GM23248 (cell line): ENCODE results near the gene MYLK. TPM values are rescaled to one million over a fixed set of nuclear protein-coding genes. Genes with fewer than 3 reads are reported as not detected.

Experiments
- DNase-seq: peaks from one replicate; pipeline ENCODE4 v3.0.0-alpha.2; 2015
- H2AFZ ChIP-seq: fragments of 200-600 bp; sonication (generic); 2 replicates; pipeline ENCODE4 v1.6.1; 2016; ENCODE audit warnings: antibody characterized with exemption
- H3F3A ChIP-seq: fragments of 200-600 bp; sonication (generic); 2 replicates; pipeline ENCODE4 v1.6.1; 2016; ENCODE audit warnings: mild to moderate bottlenecking, antibody characterized with exemption, mixed run types; ENCODE audit not compliant: insufficient read depth
- H3K27ac ChIP-seq: fragments of 200-600 bp; sonication (generic); 2 replicates; pipeline ENCODE4 v1.5.1; 2016; ENCODE audit warnings: mild to moderate bottlenecking
- H3K27me3 ChIP-seq: fragments of 200-600 bp; sonication (generic); replicated peaks from 2 replicates; pipeline ENCODE4 v1.6.1; 2016; ENCODE audit warnings: mild to moderate bottlenecking; ENCODE audit not compliant: insufficient read depth
- H3K36me3 ChIP-seq: fragments of 200-600 bp; sonication (generic); 2 replicates; pipeline ENCODE4 v1.6.1; 2016; ENCODE audit warnings: low read depth, mild to moderate bottlenecking
- H3K4me1 ChIP-seq: fragments of 200-600 bp; sonication (generic); 2 replicates; pipeline ENCODE4 v1.6.1; 2016; ENCODE audit warnings: mild to moderate bottlenecking; ENCODE audit not compliant: insufficient read depth
- H3K4me2 ChIP-seq: fragments of 200-600 bp; sonication (generic); one replicate; pipeline ENCODE4 v1.6.1; 2016; ENCODE audit warnings: mild to moderate bottlenecking; ENCODE audit not compliant: unreplicated experiment
- H3K4me3 ChIP-seq: fragments of 200-600 bp; sonication (generic); 2 replicates; pipeline ENCODE4 v1.5.1; 2016; ENCODE audit warnings: mild to moderate bottlenecking
- H3K79me2 ChIP-seq: fragments of 200-600 bp; sonication (generic); 2 replicates; pipeline ENCODE4 v1.6.1; 2016; ENCODE audit warnings: mild to moderate bottlenecking; ENCODE audit not compliant: insufficient read depth
- H3K9ac ChIP-seq: fragments of 200-600 bp; sonication (generic); 2 replicates; pipeline ENCODE4 v1.6.1; 2016; ENCODE audit warnings: mild to moderate bottlenecking
- H3K9me2 ChIP-seq: fragments of 200-600 bp; sonication (generic); 2 replicates; pipeline ENCODE4 v1.6.1; 2016; ENCODE audit warnings: mixed run types, mild to moderate bottlenecking, moderate library complexity; ENCODE audit not compliant: insufficient read depth
- H3K9me3 ChIP-seq: fragments of 200-600 bp; sonication (generic); one replicate; pipeline ENCODE4 v1.6.1; 2017; ENCODE audit warnings: low read depth
- H4K20me1 ChIP-seq: fragments of 200-600 bp; sonication (generic); 2 replicates; pipeline ENCODE4 v1.6.0; 2016; ENCODE audit not compliant: insufficient read depth
- EZH2 ChIP-seq: fragments of 200-600 bp; sonication (generic); IDR thresholded peaks from 2 replicates; pipeline ENCODE4 v1.6.1; 2018; ENCODE audit warnings: antibody characterized with exemption, mild to moderate bottlenecking; ENCODE audit not compliant: insufficient read depth, poor library complexity, severe bottlenecking
- EZH2phosphoT487 ChIP-seq: fragments of 200-600 bp; sonication (generic); IDR thresholded peaks from 2 replicates; pipeline ENCODE4 v1.6.1; 2018; ENCODE audit warnings: antibody characterized with exemption, moderate library complexity, mild to moderate bottlenecking, low read depth; ENCODE audit not compliant: insufficient read depth
- WGBS, 2 experiments: methylation state at CpG; one replicate each; pipeline ENCODE4 v1.1.6; 2015 to 2017; ENCODE audit warnings: low lambda C conversion rate in 2 of 2, low coverage in 1 of 2; ENCODE audit errors: missing lambda C conversion rate in 2 of 2; 5-methylcytosine and 5-hydroxymethylcytosine counted together
- in situ Hi-C: fragments of 300-500 bp; cut with MboI; formaldehyde crosslinking; loops from 2 replicates; pipeline ENCODE4 v1.15.0; 2020
- polyA plus RNA-seq: library from polyadenylated mRNA; unstranded; fragments of >200 nt; fragmentation: Nextera tagmentation; extraction: Ambion mirVana; gene quantifications from 2 replicates; pipeline ENCODE4 v1.2.1, GENCODE V29; 2016
- total RNA-seq: library from RNA; depleted of rRNA; stranded (reverse); fragments of >200 nt; shearing (Covaris generic); gene quantifications from 2 replicates; pipeline ENCODE4 v1.2.3, GENCODE V29; 2014

MYLK gene
- total and polyA plus RNA-seq, 2 experiments from 2014 or later = 110 to 174 TPM

- DNase-seq = no peak
- Histone ChIP-seq H3K27me3 (no peaks in the 10 kb centered on the region), H3K4me1 (peaks cover 51% of the 10 kb centered on the region), H3K79me2 (peaks cover 16% of the 10 kb centered on the region), H3K36me3 (peaks cover 17% of the 10 kb centered on the region; the same call in 1 of the 2 replicates), H3K4me3 (0 out of 2 replicates have a peak overlapping the region, but pooled peaks have one; percentile 10), H2AFZ (no peak overlapping the region), H3K27ac (peak overlapping the region; percentile 95), H3K9ac (peak overlapping the region; percentile 60), H3F3A (peaks cover 29% of the 10 kb centered on the region), H3K9me3 (no peaks in the 10 kb centered on the region), H3K4me2 (peak overlapping the region; percentile 72), H3K9me2 (no peaks in the 10 kb centered on the region), H4K20me1 (no peaks in the 10 kb centered on the region)
- WGBS, 2 experiments = 0 to 3% methylated on average over 1 of the region's 1 CpG
- TF ChIP-seq EZH2phosphoT487 (no peak), EZH2 (no peak)
- in situ Hi-C loops = no loop called here
Observed at GRCh38 chr3:123750209-123750608, 133.9 kb downstream of the MYLK start.

- Histone ChIP-seq H3K36me3 (peaks cover 17% of the 10 kb centered on the region; the same call in 1 of the 2 replicates), H3K27me3 (no peaks in the 10 kb centered on the region), H3K4me2 (peak overlapping the region; percentile 72), H3F3A (peaks cover 29% of the 10 kb centered on the region), H3K79me2 (peaks cover 12% of the 10 kb centered on the region), H2AFZ (no peak overlapping the region), H4K20me1 (no peaks in the 10 kb centered on the region), H3K9me3 (no peaks in the 10 kb centered on the region), H3K9me2 (no peaks in the 10 kb centered on the region), H3K9ac (peak overlapping the region; percentile 60), H3K27ac (peak overlapping the region; percentile 95), H3K4me1 (peaks cover 51% of the 10 kb centered on the region), H3K4me3 (no peak overlapping the region)
- DNase-seq = peak; percentile 97
- TF ChIP-seq EZH2phosphoT487 (no peak), EZH2 (no peak)
- in situ Hi-C loops = no loop called here
Observed at GRCh38 chr3:123749711-123750110, 134.4 kb downstream of the MYLK start.

GRCh38 chr3:123745184-123745855, 138.8 kb downstream of the MYLK start:
- in situ Hi-C loops = no loop called here
- WGBS, 2 experiments = 82 to 88% methylated on average over 1 of the region's 1 CpG
- Histone ChIP-seq H3K79me2 (peaks cover 4% of the 10 kb centered on the region; the same call in 1 of the 2 replicates), H2AFZ (no peak overlapping the region), H3K27me3 (no peaks in the 10 kb centered on the region), H3K4me2 (no peak overlapping the region), H3K36me3 (peaks cover 26% of the 10 kb centered on the region; the same call in 1 of the 2 replicates), H3K4me1 (peaks cover 45% of the 10 kb centered on the region), H3K9me3 (no peaks in the 10 kb centered on the region), H3F3A (peaks cover 48% of the 10 kb centered on the region), H3K9me2 (no peaks in the 10 kb centered on the region), H3K27ac (no peak overlapping the region), H3K9ac (no peak overlapping the region), H3K4me3 (no peak overlapping the region), H4K20me1 (no peaks in the 10 kb centered on the region)
- DNase-seq = peak; percentile 44
- TF ChIP-seq EZH2 (no peak), EZH2phosphoT487 (no peak)

GRCh38 chr3:123744064-123744463, 140.1 kb downstream of the MYLK start:
- Histone ChIP-seq H4K20me1 (no peaks in the 10 kb centered on the region), H3K4me2 (no peak overlapping the region), H3K4me1 (peaks cover 47% of the 10 kb centered on the region), H3K9me3 (no peaks in the 10 kb centered on the region), H2AFZ (no peak overlapping the region), H3K27me3 (no peaks in the 10 kb centered on the region), H3K27ac (no peak overlapping the region), H3K4me3 (no peak overlapping the region), H3F3A (peaks cover 50% of the 10 kb centered on the region), H3K79me2 (peaks cover 4% of the 10 kb centered on the region; the same call in 1 of the 2 replicates), H3K36me3 (peaks cover 21% of the 10 kb centered on the region; the same call in 1 of the 2 replicates), H3K9ac (no peak overlapping the region), H3K9me2 (no peaks in the 10 kb centered on the region)
- no peak for DNase-seq
- in situ Hi-C loops = no loop called here
- TF ChIP-seq EZH2phosphoT487 (no peak), EZH2 (no peak)
- 91 to 94% methylated on average over 6 of the region's 6 CpGs for WGBS, 2 experiments
